CD1c-positive myeloid dendritic cell (primary cell): ENCODE measurements around the gene TRIO.
A peak's percentile ranks its signal among the peaks of the same experiment; 100 is the strongest.
"Not testable (repeated sequence)": the region's sequence is repeated elsewhere in the genome, so short reads cannot be mapped to it uniquely, and the experiment has no call there.

Source experiments
- DNase-seq: peaks from one replicate; pipeline ENCODE4 v3.0.0-alpha.2; 2016; ENCODE audit errors: extremely low spot score

The TRIO gene

GRCh38 chr5:14142827-14143545 lies at the start of gene TRIO:
Gene TRIO, plus strand, starts transcription at chr5:14143342. Its CDS starts 384 bp downstream, at chr5:14143726.
- peak; percentile 83 for DNase-seq

DNA sequence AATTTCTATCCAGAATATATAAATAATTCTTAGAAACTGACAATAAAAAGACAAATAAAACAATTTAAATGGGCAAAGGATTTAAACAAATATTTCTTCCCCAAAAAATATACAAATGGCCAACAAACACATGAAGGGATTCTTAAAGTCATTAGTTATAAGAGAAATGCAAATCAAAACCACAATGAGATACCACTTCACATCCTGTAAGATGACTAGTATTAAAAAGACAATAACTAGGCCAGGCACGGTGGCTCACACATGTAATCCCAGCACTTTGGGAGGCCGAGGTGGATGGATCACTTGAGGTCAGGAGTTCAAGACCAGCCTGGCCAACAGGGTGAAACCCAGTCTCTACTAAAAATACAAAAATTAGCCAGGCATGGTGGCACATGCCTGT lies 45.8 kb upstream of the TRIO start:
- DNase-seq: not testable (repeated sequence)

DNA sequence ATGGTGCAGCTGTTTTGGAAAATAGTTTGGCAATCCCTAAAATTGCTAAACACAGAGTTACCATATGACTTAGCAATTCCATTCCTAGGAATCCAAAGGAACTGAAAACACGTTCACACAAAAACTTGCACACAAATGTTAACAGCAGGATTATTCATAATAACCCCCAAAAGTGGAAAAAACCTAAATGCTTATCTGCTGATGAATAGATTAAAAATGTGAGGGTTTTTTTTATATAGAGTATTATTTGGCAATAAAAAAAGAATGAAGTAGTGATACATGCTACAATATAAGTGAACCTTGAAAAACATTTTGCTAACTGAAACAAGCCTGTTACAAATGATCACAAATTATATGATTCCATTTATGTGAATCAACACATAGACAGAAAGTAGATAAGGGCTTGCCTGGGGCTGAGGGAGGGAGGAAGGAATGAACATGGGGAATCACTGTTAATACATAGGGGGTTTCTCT lies 45.1 kb upstream of the TRIO start:
- no peak for DNase-seq

GRCh38 chr5:14100281-14100680 lies 42.9 kb upstream of the TRIO start:
- DNase-seq: no peak

DNA sequence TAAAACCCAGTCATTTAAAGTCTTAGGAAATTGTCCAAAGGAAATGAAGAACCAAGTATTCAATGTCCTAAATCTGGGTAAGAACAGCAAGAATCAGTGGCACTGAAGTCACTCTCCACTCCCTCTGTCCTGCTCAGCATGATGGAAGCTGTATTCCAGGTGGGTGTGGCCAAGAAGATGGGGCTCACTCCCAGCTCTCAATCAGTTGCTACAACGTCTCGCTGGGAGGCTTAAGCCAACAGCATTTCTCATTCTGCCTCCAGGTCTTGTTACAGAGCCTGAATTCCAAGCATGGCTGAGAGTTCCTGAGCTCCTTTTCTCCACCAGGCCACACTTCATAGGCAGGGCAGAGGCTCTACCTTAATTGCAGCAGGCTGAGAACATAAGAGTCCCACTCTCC lies 41.2 kb upstream of the TRIO start:
- no peak for DNase-seq

DNA sequence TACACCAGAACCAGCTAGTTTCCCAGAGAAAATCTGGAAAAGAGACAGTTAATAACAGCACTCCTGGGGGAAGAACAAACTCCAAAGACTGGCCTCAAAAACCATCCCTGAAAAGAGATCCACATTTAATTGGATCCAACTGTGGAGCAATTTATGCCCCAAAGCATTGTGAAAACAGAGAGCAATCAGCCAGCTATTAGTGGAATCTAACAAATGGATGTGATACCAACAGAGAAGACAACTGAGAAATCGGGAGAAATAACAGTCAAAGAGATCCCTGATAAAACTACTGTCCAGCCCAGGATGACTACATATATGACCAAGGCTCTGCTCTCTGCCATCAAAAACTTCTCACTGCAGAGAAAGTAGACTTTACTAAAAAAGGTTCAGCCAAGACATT lies 40.5 kb upstream of the TRIO start:
- DNase-seq: no peak

DNA sequence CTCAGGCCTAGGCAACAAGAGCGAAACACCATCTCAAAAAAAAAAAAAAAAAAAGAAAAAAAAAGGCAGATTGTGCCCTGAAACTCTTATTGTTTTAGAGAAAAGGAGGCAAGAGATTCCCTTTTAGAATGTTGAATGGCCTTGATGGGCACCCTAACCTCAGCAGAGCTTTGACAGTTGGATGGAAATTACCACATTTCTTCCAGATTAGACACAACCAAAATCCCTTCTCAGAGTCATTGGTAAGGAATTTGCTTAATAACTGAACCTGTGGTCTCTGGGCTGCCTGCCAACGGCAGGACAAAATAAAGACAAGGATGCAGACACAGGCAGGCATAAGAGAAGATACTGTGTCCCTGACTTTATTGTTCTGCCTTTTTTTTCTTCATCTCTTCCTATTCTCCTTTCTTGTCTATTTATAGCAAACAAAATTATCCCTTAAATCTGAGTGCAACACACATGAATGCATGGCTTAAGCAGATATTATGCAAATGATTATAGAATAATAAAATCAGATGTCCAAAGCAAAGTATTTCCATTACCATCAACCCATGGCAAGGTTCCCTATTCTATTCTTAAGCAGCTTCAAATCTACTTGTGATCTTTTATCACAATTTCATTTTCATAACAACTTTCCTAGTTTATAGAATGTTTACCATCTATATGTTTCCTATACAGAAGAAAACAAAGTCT lies 37.3 kb upstream of the TRIO start:
- DNase-seq: no peak

- DNase-seq: peak; percentile 76
Observed at GRCh38 chr5:14107536-14107935, 35.6 kb upstream of the TRIO start.

DNA sequence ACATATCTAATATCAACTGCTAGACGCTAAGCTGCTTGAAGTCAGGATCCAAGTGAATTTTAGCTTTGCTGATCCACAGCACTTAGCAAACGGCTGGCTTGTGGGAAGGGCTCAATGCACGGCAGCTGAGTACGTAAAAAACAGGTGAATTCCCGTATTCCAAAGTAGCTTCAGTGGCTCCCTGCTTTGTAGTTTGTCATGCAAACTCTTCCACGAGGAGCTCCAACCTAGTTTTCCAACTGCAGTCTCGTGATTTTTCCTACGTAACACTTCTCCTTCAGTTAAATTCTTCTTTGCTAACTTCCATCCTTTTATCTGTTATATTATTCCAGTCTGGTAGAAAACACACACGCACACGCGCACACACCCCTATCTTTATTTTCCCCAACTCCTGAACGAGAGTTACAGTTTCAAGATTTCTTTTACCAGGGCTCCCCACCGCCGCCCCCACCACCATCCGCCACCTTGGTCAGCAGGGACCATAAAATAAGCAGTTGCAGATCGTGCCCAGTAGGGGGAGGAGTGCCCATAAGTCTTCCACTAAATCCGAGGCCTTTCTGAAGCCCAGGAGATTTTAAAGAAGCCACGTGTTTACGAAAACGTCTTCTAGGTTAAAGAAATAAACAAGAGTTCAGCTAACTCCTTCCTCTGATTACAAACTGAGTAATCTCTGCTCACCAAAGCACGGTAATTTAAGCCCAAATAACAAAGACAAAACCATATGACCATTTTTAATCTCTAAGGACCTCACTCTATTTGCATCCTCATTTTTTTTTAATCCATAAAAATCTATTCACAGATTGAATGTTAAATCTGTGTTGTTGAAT lies 34.8 kb upstream of the TRIO start:
- peak; percentile 66 for DNase-seq

- peak; percentile 57 for DNase-seq
Observed at GRCh38 chr5:14109041-14109747, 33.9 kb upstream of the TRIO start.

DNA sequence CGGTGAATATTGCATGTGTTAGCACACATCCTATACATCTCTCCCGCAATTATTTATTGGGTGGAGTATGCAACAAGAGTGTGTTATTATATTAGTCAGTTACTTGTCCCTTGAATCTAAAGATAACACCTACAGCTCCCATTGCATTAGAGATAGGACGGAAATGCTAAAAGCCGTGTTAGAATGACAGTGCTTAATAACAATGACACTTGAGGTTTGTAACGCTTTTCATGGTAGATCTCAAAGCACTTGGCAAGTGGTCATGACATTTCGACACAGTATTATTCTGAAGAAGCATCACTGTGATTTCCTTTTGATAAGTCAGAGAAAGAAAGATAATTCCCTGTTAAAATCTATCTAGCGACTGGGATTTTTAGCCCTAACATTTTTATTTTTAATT lies 33.4 kb upstream of the TRIO start:
- DNase-seq: no peak

- no peak for DNase-seq
Observed at GRCh38 chr5:14110196-14110595, 32.9 kb upstream of the TRIO start.

DNA sequence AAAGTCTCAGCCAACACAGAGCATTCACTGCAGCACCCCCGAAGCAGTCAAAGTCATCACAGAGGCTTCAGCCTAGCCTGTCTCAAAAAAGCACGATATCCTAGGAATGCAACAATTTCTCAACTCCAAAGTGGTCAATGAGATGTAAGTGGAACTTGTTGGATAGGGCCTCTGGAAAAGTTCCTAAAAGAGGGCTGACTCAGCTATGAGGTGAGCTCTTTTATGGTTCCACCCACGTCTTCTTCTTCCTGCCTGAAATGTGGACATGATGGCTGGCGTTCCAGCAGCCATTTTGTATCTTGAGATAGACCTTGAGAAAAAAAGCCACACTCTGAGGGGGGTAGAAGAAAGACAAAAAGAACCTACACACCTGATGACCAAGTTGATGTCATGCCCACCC lies 32.5 kb upstream of the TRIO start:
- DNase-seq: no peak

DNA sequence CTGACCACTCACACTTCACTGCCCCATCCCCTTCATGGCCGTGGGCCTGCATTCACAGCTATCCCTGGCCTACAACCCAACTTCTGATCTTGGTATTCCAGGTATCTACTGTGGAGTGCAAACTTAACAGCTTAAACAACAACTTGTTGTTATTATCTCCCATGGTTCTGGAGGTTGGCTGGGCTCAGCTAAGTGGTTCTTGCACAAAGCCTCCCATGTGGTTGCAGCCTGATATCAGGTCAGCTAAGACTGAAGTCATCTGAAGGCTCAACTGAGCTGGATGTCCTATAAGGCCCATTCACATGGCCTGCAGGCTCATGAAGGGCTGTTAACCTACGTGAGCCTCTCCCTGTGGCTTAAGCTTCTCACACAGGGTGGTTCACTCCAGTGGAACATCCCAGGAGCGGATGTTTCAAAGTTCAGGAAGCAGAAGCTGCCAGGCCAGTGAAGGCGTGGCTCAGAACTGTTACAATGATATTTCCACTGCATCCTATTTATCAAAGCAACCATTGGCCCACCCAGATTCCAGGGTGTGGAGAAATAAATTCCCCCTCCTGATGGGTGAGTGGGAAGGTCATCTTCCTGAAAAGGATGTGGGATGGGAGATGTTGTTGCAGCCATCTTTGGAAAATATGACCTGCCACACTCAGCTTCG lies 30.0 kb upstream of the TRIO start:
- DNase-seq: no peak

DNA sequence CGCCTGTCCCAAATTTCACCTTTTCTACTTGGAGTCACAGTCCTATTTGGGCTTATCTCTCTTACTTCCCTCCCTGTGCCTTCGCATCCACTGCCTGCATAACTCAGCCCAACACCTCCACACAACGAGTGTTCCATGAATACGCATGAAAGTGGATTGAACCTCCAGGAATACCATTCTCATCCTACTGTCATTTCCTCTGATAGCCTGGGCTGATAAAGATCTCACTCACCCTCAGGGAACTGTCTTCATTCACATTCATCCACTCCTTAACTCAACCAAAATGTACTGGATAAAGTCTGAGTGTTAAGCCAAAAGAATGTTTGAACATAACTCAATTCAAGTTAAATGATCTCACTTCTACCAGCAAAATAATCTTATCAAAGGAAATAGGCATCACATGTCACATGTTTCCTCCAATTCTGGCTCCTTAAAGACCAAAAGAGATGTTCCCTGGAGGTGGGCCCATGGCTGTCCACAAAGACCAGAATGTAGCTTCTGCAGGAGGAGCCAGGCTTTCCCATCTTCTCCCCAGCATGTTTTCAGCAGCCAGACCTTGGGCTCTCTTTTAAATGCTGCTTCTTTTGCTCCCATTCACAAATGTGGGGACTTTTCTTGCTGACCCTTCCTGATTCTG lies 28.4 kb upstream of the TRIO start:
- DNase-seq: no peak

GRCh38 chr5:14115323-14115895 lies 27.7 kb upstream of the TRIO start:
- DNase-seq: no peak

DNA sequence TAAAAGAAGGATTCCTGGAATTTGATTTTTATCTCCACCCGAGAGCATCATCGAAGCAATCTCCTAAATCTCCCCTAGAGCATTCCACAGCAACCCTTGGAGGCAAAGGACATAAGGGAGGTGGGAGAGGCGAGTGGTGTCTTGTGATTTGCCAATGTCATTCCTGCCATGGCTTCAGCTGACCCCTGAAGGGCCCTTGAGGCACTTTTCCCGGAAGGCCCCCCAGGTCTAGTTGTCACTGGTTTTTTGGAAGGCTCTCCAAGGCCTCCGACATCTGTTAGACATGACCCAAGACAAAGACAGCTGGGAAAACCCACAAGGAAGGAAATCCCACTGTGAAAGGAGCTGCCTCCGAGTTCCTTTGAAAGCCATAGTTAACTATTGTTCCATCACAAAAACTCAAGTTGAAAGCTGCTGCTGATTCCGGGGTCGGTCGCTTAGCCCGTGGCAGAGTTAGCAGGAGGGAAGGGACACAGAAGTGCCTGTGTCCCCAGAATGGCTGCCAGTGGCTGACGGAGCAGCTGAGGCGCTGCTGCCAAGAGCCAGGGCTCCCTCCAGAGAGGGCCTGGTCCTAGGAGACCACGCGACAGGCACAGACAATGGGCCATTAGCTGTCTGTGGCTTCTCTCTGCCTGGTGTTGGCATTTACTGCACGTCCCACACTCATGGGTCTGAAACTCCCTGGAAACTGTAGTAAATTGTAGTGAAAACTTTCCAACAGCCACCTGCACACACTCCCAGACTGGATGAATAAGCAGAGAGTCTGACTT lies 24.4 kb upstream of the TRIO start:
- no peak for DNase-seq

DNA sequence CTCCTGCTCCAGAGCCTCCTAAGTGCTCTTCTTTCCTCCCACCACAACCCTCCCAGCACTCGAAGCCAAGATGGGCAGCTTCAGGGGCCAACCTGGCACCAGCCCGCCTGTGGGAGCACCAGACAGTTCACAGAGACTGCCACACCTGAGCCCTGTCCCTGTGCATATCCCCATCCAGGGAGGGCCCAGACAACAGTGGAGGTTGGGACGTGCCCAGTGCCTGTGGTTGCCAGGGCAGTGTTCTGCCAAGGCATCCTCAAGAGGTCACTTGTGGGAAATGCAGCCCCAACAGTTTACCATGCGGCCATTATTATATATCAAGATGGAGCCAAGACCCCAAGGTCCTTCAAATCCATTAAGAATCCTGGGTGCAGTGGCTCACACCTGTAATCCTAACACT lies 23.0 kb upstream of the TRIO start:
- DNase-seq: no peak

GRCh38 chr5:14121552-14121951 lies 21.6 kb upstream of the TRIO start:
- no peak for DNase-seq

GRCh38 chr5:14122089-14122488 lies 21.1 kb upstream of the TRIO start:
- DNase-seq: no peak
